ENCODE results near the gene ENOX1.

ENOX1 gene

DNA sequence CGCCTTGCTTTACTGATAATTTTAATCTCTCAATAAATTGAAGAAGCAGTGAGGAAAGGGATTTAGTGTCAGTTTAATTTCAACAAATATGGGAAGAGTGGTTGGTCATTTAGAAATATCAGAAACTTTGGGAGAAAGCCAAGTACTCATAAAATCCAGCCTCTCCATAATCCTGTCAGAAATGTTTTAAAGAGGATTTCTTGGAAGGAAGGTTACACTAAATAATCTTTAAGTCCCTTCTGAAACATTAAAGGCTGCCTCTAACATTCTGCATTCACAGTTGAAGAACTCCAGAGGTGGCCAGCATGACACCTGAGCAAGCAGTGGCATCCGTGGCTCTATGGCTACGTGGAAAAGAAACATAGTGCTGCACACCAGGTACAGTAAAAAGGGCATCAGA, 378.5 kb downstream of the ENOX1 start:
- Histone ChIP-seq H3K4me1 (ENCODE audit: control insufficient read depth in 1 of 2, insufficient read depth in 2 of 2, low read length in 2 of 2) (no peaks in the 10 kb centered on the region), H3K4me3 (ENCODE audit: low read depth in 1 of 2, low read length in 2 of 2) (no peak overlapping the region), H3K27me3 (ENCODE audit: low read depth, low read length) (no peaks in the 10 kb centered on the region), H3K27ac (ENCODE audit: low read length) (no peak overlapping the region), H3K36me3 (ENCODE audit: control insufficient read depth in 1 of 2, insufficient read depth in 2 of 2, low read length in 2 of 2) (no peaks in the 10 kb centered on the region), H3K9me3 (ENCODE audit: control insufficient read depth in 1 of 2, low read length in 2 of 2) (no peaks in the 10 kb centered on the region)

DNA sequence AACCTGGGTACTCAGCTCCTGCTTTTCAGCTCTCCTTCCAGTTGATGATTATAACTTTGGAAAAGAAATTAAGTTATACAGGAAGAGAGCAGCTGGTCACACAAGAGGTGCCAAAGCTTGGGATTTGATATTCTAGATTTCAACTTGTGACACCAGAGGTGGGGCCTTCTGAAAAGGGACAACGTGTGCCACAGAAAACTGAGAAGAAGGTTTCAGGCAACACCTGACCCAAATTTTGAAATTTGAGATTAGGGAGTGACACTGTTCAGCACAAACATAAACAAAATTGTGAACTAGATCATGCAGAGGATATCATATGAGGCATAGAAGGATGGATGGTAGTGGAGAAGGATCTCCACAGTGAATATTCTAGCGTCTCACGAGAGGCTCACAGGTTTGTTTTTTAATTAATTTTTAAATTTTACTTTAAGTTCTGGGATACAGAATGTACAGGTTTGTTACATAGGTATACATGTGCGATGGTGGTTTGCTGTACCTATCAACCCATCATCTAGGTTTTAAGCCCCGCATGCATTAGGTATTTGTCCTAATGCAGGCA, 379.7 kb downstream of the ENOX1 start:
- Histone ChIP-seq H3K4me1 (ENCODE audit: control insufficient read depth in 1 of 2, insufficient read depth in 2 of 2, low read length in 2 of 2) (no peaks in the 10 kb centered on the region), H3K27ac (ENCODE audit: low read length) (no peak overlapping the region), H3K36me3 (ENCODE audit: control insufficient read depth in 1 of 2, insufficient read depth in 2 of 2, low read length in 2 of 2) (no peaks in the 10 kb centered on the region), H3K27me3 (ENCODE audit: low read depth, low read length) (no peaks in the 10 kb centered on the region), H3K9me3 (ENCODE audit: control insufficient read depth in 1 of 2, low read length in 2 of 2) (no peaks in the 10 kb centered on the region), H3K4me3 (ENCODE audit: low read depth in 1 of 2, low read length in 2 of 2) (no peak overlapping the region)

DNA sequence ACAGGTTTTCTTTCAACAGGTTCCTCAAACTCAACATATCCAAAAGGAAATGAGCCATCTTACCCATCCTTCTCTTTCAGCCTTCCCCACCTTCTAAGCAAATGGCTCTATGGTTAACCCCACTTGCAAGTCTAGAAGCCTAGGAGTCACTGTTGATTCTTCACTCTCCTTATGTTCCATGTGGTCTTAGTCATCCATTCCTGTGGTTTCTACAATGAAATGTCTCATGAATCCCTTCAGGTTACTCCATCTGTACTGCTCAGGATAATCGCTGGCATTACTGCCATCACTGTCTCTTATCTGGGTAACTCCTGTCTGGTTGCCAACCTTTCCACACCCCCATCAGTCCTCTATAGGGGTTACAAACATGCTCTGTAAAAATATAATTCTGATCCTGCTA, 381.3 kb downstream of the ENOX1 start:
- Histone ChIP-seq H3K36me3 (ENCODE audit: control insufficient read depth in 1 of 2, insufficient read depth in 2 of 2, low read length in 2 of 2) (no peaks in the 10 kb centered on the region), H3K9me3 (ENCODE audit: control insufficient read depth in 1 of 2, low read length in 2 of 2) (no peaks in the 10 kb centered on the region), H3K27ac (ENCODE audit: low read length) (no peak overlapping the region), H3K27me3 (ENCODE audit: low read depth, low read length) (no peaks in the 10 kb centered on the region), H3K4me1 (ENCODE audit: control insufficient read depth in 1 of 2, insufficient read depth in 2 of 2, low read length in 2 of 2) (no peaks in the 10 kb centered on the region), H3K4me3 (ENCODE audit: low read depth in 1 of 2, low read length in 2 of 2) (no peak overlapping the region)

DNA sequence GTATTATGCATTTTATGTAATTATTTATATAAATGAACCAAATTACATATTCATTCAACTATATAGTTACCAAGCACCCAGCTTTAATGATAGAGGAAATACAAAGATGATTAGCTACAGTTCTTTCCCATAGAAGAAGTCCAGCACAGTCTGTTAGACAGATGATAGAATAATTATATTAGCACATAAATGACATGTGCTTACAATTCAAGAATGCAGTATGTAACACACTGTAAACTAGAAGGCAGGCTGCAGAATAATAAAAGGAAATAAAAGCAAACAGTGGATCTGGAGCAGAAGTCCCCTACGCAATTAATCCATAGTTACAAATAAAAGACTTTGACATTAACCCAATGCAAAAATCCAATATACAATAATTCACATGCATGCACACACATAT, 384.4 kb downstream of the ENOX1 start:
- no peak overlapping the region for H3K4me3 ChIP-seq (ENCODE audit: low read depth in 1 of 2, low read length in 2 of 2)
- H3K9me3 ChIP-seq (ENCODE audit: control insufficient read depth in 1 of 2, low read length in 2 of 2) = no peaks in the 10 kb centered on the region
- no peaks in the 10 kb centered on the region for H3K36me3 ChIP-seq (ENCODE audit: control insufficient read depth in 1 of 2, insufficient read depth in 2 of 2, low read length in 2 of 2)
- no peaks in the 10 kb centered on the region for H3K4me1 ChIP-seq (ENCODE audit: control insufficient read depth in 1 of 2, insufficient read depth in 2 of 2, low read length in 2 of 2)
- no peaks in the 10 kb centered on the region for H3K27me3 ChIP-seq (ENCODE audit: low read depth, low read length)
- no peak overlapping the region for H3K27ac ChIP-seq (ENCODE audit: low read length)

DNA sequence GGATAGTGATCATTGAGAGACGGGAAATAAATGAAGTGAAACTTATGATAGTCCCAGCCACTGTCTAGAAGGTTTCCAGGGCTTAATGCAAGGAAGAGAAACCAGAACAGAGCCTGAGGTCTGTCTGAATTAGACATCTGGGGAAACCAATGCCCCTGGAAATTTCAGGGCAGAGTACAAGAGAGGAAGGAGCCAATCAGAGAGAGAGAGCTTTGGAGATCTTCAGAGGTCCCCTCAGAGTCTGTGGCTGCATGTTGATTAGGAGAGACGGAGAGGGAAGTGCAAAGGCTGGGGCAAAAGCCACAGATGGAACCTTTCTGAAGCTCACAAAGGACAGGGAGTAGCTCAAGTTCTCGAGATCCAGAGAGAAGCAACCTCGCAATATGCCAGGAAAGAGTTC, 385.4 kb downstream of the ENOX1 start:
- H3K9me3 ChIP-seq (ENCODE audit: control insufficient read depth in 1 of 2, low read length in 2 of 2) = no peaks in the 10 kb centered on the region
- no peak overlapping the region for H3K27ac ChIP-seq (ENCODE audit: low read length)
- H3K4me3 ChIP-seq (ENCODE audit: low read depth in 1 of 2, low read length in 2 of 2) = no peak overlapping the region
- H3K36me3 ChIP-seq (ENCODE audit: control insufficient read depth in 1 of 2, insufficient read depth in 2 of 2, low read length in 2 of 2) = no peaks in the 10 kb centered on the region
- no peaks in the 10 kb centered on the region for H3K4me1 ChIP-seq (ENCODE audit: control insufficient read depth in 1 of 2, insufficient read depth in 2 of 2, low read length in 2 of 2)
- H3K27me3 ChIP-seq (ENCODE audit: low read depth, low read length) = no peaks in the 10 kb centered on the region

DNA sequence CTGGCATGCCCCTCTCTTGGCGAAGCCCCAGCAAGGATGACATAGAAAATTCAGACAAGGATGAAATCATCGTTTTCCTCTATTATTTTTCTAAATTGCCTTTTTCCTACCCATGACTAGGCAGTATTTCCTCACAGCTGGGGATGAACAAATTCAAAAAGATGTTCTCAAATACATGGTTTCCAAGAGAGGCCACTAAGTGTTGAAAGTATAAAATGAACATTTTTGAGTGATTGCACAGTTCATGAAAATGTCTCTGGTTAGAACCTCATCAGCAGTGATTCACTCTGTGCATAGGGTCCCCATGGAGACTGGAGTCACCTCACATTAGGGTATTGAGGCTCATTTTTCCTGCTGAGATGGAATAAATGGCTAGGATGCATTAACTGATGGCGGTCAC, 389.7 kb downstream of the ENOX1 start:
- no peak overlapping the region for H3K4me3 ChIP-seq (ENCODE audit: low read depth in 1 of 2, low read length in 2 of 2)
- H3K27me3 ChIP-seq (ENCODE audit: low read depth, low read length) = no peaks in the 10 kb centered on the region
- no peaks in the 10 kb centered on the region for H3K36me3 ChIP-seq (ENCODE audit: control insufficient read depth in 1 of 2, insufficient read depth in 2 of 2, low read length in 2 of 2)
- no peaks in the 10 kb centered on the region for H3K9me3 ChIP-seq (ENCODE audit: control insufficient read depth in 1 of 2, low read length in 2 of 2)
- H3K27ac ChIP-seq (ENCODE audit: low read length) = no peak overlapping the region
- no peaks in the 10 kb centered on the region for H3K4me1 ChIP-seq (ENCODE audit: control insufficient read depth in 1 of 2, insufficient read depth in 2 of 2, low read length in 2 of 2)

DNA sequence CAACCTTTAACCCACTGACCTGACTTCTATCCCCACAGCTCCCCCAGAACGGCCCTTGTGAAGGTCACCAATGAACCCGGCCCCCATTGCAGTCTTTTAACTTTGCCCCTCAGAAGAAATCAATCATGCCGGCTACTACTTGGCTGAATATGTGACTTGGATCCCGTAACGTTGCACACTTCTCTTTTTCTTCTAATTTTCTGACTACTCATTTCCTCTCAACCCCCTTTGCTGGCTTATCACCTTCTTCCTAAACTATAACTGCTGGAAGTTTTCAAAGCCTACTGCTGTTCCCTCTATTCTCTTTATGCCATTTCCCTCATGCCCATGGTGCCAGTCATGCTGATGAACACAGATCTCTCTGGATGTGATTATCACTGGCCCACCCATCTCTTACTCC, 395.7 kb downstream of the ENOX1 start:
- Histone ChIP-seq H3K4me3 (ENCODE audit: low read depth in 1 of 2, low read length in 2 of 2) (no peak overlapping the region), H3K9me3 (ENCODE audit: control insufficient read depth in 1 of 2, low read length in 2 of 2) (no peaks in the 10 kb centered on the region), H3K36me3 (ENCODE audit: control insufficient read depth in 1 of 2, insufficient read depth in 2 of 2, low read length in 2 of 2) (no peaks in the 10 kb centered on the region), H3K4me1 (ENCODE audit: control insufficient read depth in 1 of 2, insufficient read depth in 2 of 2, low read length in 2 of 2) (peaks cover 0 to 13% of the 10 kb centered on the region in 2 donors), H3K27me3 (ENCODE audit: low read depth, low read length) (no peaks in the 10 kb centered on the region), H3K27ac (ENCODE audit: low read length) (no peak overlapping the region)

DNA sequence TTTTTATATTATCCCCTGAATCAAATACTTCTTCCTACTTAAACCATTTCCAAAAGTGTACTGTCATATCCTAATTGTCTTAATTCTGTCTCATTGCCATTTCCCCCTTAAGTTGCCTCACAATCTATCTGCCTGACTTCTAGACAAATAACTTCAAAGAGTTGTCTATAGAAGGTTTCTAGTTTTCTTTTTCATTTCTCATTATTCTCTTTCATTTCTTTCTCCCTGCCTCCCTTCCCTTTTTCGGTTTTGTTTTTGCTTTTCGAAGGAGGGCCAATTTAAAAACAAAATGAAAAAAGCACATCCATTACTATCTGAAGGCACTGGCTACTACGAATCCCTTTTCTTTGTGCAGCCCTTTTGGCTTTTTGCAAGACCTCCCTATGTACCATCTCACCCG, 396.2 kb downstream of the ENOX1 start:
- no peak overlapping the region for H3K4me3 ChIP-seq (ENCODE audit: low read depth in 1 of 2, low read length in 2 of 2)
- no peak overlapping the region for H3K27ac ChIP-seq (ENCODE audit: low read length)
- H3K36me3 ChIP-seq (ENCODE audit: control insufficient read depth in 1 of 2, insufficient read depth in 2 of 2, low read length in 2 of 2) = no peaks in the 10 kb centered on the region
- no peaks in the 10 kb centered on the region for H3K27me3 ChIP-seq (ENCODE audit: low read depth, low read length)
- peaks cover 0 to 13% of the 10 kb centered on the region in 2 donors for H3K4me1 ChIP-seq (ENCODE audit: control insufficient read depth in 1 of 2, insufficient read depth in 2 of 2, low read length in 2 of 2)
- no peaks in the 10 kb centered on the region for H3K9me3 ChIP-seq (ENCODE audit: control insufficient read depth in 1 of 2, low read length in 2 of 2)

DNA sequence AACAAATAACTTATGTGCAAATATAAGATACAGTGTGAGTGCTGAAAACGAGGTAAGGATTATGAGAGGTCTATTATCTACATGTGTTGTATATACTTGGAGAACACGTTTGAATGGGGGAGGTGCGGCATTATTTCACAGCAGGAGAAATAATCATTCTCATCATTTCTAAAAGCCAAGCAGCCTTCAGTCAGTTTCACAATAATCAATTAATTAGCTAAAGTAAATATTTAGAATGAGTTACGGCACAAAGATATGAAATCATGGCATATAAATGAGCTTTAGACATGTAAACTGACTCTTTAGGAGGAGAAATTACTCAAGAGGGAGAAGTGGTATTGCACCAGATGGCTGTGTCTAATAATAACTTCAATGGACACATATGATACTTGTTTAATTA, 396.8 kb downstream of the ENOX1 start:
- Histone ChIP-seq H3K9me3 (ENCODE audit: control insufficient read depth in 1 of 2, low read length in 2 of 2) (no peaks in the 10 kb centered on the region), H3K36me3 (ENCODE audit: control insufficient read depth in 1 of 2, insufficient read depth in 2 of 2, low read length in 2 of 2) (no peaks in the 10 kb centered on the region), H3K4me1 (ENCODE audit: control insufficient read depth in 1 of 2, insufficient read depth in 2 of 2, low read length in 2 of 2) (peaks cover 0 to 13% of the 10 kb centered on the region in 2 donors), H3K4me3 (ENCODE audit: low read depth in 1 of 2, low read length in 2 of 2) (no peak overlapping the region), H3K27me3 (ENCODE audit: low read depth, low read length) (no peaks in the 10 kb centered on the region), H3K27ac (ENCODE audit: low read length) (no peak overlapping the region)

DNA sequence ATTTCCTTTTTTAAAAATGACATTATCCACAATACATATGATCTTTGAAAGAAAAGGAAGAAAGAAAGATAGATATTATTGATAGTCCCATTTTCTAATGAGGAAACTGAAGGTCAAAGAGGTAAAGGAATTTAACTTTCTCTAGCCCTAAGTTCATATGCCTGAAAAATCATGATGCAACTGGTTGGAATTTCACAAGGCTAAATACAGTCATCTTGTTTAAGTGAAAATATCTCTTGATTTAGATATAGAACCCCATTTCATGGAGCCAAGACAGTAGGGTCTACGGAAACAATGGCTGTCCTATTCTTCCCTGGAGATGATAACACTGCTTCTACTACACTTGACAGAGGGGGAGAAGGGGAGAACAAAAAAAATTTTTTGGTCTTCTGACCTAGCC, 397.2 kb downstream of the ENOX1 start:
- Histone ChIP-seq H3K27ac (ENCODE audit: low read length) (no peak overlapping the region), H3K27me3 (ENCODE audit: low read depth, low read length) (no peaks in the 10 kb centered on the region)

DNA sequence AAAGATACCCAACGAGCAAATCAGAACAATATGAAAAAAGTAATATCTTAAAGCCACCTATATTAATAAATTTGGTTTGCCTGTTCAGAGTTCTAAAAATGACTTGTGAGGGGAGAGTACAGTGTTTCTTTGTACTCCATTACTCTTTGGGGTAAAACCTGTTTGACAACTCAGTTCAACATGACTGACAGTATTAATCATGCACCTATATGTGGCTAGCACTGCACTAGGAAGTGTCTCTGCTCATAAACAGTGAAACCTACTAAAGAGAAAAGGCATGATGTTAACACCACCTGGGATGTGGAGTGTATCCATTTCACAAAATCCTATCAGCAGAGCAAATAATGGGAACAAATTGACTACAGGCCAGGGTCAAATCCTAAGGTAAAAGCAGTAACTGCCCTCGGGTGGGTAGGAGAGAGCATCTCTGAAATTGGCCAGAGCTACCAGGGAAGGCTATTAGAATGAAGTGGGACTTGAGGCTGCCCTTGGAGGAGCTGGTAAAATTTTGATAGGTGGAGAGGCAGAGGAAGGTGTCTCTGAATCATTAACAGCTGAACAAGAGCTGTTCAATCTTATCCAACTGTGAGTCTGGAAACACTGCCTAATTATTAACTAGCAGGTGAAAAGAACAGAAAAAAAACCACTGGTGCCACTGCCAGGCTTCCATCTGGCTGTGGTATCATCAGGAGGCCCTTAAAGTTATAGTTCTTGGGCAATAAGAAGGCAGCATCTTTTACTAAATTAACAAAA, 398.3 kb downstream of the ENOX1 start:
- Histone ChIP-seq H3K27me3 (ENCODE audit: low read depth, low read length) (no peaks in the 10 kb centered on the region), H3K4me1 (ENCODE audit: control insufficient read depth in 1 of 2, insufficient read depth in 2 of 2, low read length in 2 of 2) (peaks cover 0 to 13% of the 10 kb centered on the region in 2 donors), H3K4me3 (ENCODE audit: low read depth in 1 of 2, low read length in 2 of 2) (no peak overlapping the region), H3K27ac (ENCODE audit: low read length) (no peak overlapping the region), H3K9me3 (ENCODE audit: control insufficient read depth in 1 of 2, low read length in 2 of 2) (no peaks in the 10 kb centered on the region), H3K36me3 (ENCODE audit: control insufficient read depth in 1 of 2, insufficient read depth in 2 of 2, low read length in 2 of 2) (no peaks in the 10 kb centered on the region)

More for the DNA sequence above, 397.2 kb downstream of the ENOX1 start:
- H3K36me3 ChIP-seq (ENCODE audit: control insufficient read depth in 1 of 2, insufficient read depth in 2 of 2, low read length in 2 of 2) = no peaks in the 10 kb centered on the region
- H3K9me3 ChIP-seq (ENCODE audit: control insufficient read depth in 1 of 2, low read length in 2 of 2) = no peaks in the 10 kb centered on the region
- H3K4me1 ChIP-seq (ENCODE audit: control insufficient read depth in 1 of 2, insufficient read depth in 2 of 2, low read length in 2 of 2) = peaks cover 0 to 13% of the 10 kb centered on the region in 2 donors
- no peak overlapping the region for H3K4me3 ChIP-seq (ENCODE audit: low read depth in 1 of 2, low read length in 2 of 2)

DNA sequence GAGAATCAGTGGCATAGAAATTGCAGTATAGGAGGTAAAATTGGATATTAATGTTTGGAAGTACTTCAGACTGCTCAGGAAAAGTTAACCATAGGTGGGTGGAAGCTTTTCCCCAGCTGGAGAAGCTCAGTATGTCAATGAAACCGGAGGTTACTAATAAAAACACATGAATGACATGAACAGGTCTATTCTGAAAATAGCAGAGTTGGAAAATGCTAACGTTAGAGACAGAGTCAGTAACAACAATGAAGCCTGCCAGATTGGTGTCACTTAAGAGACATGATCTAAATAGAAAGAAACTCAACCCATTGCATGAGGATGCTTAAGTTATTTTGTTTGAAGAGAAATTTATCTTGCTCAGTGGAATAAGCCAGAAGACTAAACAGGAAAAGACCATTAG, 398.9 kb downstream of the ENOX1 start:
- Histone ChIP-seq H3K9me3 (ENCODE audit: control insufficient read depth in 1 of 2, low read length in 2 of 2) (no peaks in the 10 kb centered on the region), H3K27me3 (ENCODE audit: low read depth, low read length) (no peaks in the 10 kb centered on the region), H3K4me1 (ENCODE audit: control insufficient read depth in 1 of 2, insufficient read depth in 2 of 2, low read length in 2 of 2) (peaks cover 0 to 13% of the 10 kb centered on the region in 2 donors), H3K36me3 (ENCODE audit: control insufficient read depth in 1 of 2, insufficient read depth in 2 of 2, low read length in 2 of 2) (no peaks in the 10 kb centered on the region), H3K27ac (ENCODE audit: low read length) (no peak overlapping the region), H3K4me3 (ENCODE audit: low read depth in 1 of 2, low read length in 2 of 2) (no peak overlapping the region)

All from muscle layer of duodenum (tissue), 2 donors.